GM12892 (cell line): ENCODE data around the gene MRPL23.

Experiments used
- POLR2A ChIP-seq: IDR thresholded peaks from 2 replicates; pipeline ENCODE4 v1.6.1; 2011; ENCODE audit warnings: low read depth, low read length, control low read depth
- POLR2AphosphoS5 ChIP-seq: IDR thresholded peaks from 2 replicates; pipeline ENCODE4 v1.6.1; 2011; ENCODE audit warnings: low read depth, low read length, control low read depth

- no peak for TF ChIP-seq POLR2A
- TF ChIP-seq POLR2AphosphoS5 = no peak
Measured at GRCh38 chr11:1947592-1948237, 583 bp downstream of the MRPL23 start.
